IPS-20b (cell line): ENCODE results near the gene PRR3.
"Not testable (repeated sequence)": the region's sequence is repeated elsewhere in the genome, so short reads cannot be mapped to it uniquely, and the experiment has no call there.

Experiments
- H3K27ac ChIP-seq: one replicate; pipeline ENCODE4 v1.5.1; 2013; ENCODE audit warnings: low read length
- H3K27me3 ChIP-seq: 2 replicates; pipeline ENCODE4 v1.6.1; 2013; ENCODE audit warnings: mild to moderate bottlenecking, low read length, inconsistent platforms; ENCODE audit not compliant: insufficient read depth
- H3K36me3 ChIP-seq: 2 replicates; pipeline ENCODE4 v1.6.1; 2013; ENCODE audit warnings: low read depth, mild to moderate bottlenecking, inconsistent platforms, low read length, moderate library complexity; ENCODE audit not compliant: insufficient read depth
- H3K4me1 ChIP-seq: 2 replicates; pipeline ENCODE4 v1.6.1; 2013; ENCODE audit warnings: mild to moderate bottlenecking, control low read depth, inconsistent platforms, low read length, moderate library complexity; ENCODE audit not compliant: insufficient read depth
- H3K4me3 ChIP-seq: 2 replicates; pipeline ENCODE4 v1.5.1; 2013; ENCODE audit warnings: mild to moderate bottlenecking, low read length, inconsistent platforms
- H3K9ac ChIP-seq: 2 replicates; pipeline ENCODE4 v1.6.1; 2013; ENCODE audit warnings: low read depth, mild to moderate bottlenecking, inconsistent platforms, low read length, moderate library complexity
- H3K9me3 ChIP-seq: 2 replicates; pipeline ENCODE4 v1.6.1; 2013; ENCODE audit warnings: mild to moderate bottlenecking, low read depth, low read length, inconsistent platforms; ENCODE audit not compliant: insufficient read depth

PRR3 gene

DNA sequence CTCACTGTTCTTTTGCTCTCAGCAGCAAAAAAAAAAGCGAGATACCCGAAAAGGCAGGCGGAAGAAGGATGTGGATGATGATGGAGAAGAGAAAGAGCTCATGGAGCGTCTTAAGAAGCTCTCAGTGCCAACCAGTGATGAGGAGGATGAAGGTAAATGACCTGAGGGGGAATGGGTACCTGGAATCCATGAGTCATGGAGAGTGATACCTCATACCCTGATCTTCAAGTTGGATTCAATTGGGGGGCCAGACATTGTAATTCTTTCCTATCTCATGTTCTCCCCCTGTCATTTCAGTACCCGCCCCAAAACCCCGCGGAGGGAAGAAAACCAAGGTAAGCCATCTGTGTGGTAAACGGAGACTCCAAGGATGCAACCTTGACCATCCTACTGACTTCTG is 21.0 kb downstream of the PRR3 start:
- Histone ChIP-seq H3K36me3 (peaks cover 93% of the 10 kb centered on the region), H3K9ac (no peak overlapping the region), H3K9me3 (no peaks in the 10 kb centered on the region), H3K27ac (no peak overlapping the region), H3K4me3 (no peak overlapping the region), H3K27me3 (no peaks in the 10 kb centered on the region), H3K4me1 (no peaks in the 10 kb centered on the region)

DNA sequence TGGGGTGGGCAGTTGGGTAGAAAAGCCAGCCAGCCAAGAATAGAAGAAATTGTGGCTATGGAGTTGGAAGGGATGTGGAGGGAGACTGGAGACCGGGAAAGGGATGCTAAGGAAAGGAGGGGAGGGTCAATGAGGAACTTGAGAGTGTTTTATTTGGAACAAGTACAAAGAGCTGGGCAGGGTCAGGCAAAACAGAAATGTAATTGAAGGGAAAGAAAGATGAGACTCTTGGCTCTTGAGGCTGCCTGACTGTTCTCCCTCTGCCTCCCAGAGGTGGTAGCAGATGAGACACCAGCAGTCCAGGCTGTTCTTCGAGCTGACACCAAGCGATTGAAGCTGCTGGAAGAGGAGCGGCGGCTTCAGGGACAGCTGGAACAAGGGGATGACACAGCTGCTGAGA is 26.8 kb downstream of the PRR3 start:
- Histone ChIP-seq H3K27me3 (no peaks in the 10 kb centered on the region), H3K36me3 (peaks cover 100% of the 10 kb centered on the region), H3K9ac (no peak overlapping the region), H3K4me1 (no peaks in the 10 kb centered on the region), H3K27ac (no peak overlapping the region), H3K4me3 (no peak overlapping the region), H3K9me3 (no peaks in the 10 kb centered on the region)

DNA sequence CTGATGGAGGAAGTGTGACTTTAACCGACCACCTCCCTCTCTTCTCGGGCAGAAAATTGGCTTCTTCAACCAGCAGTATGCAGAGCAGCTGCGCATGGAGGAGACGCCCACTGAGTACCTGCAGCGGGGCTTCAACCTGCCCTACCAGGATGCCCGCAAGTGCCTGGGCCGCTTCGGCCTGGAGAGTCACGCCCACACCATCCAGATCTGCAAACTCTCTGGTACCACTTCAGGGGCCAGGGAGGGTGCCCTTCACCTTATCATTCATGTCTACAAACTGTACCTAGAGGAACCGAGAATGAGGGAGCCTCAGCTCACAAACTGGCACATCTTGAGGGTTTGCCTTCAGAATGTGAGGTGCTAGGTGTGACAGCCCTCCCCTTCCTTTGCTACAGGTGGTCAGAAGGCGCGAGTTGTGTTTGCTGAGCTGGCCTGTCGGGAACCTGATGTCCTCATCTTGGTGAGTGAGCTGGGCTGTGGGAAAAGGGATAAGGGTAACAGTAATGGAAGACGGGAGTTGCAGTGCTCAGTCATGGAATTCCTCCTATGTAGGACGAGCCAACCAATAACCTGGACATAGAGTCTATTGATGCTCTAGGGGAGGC is 32.8 kb downstream of the PRR3 start:
- H3K9ac ChIP-seq: no peak overlapping the region
- H3K9me3 ChIP-seq: no peaks in the 10 kb centered on the region
- no peak overlapping the region for H3K27ac ChIP-seq
- no peaks in the 10 kb centered on the region for H3K27me3 ChIP-seq
- no peaks in the 10 kb centered on the region for H3K4me1 ChIP-seq
- H3K36me3 ChIP-seq: peaks cover 98% of the 10 kb centered on the region
- H3K4me3 ChIP-seq: no peak overlapping the region

DNA sequence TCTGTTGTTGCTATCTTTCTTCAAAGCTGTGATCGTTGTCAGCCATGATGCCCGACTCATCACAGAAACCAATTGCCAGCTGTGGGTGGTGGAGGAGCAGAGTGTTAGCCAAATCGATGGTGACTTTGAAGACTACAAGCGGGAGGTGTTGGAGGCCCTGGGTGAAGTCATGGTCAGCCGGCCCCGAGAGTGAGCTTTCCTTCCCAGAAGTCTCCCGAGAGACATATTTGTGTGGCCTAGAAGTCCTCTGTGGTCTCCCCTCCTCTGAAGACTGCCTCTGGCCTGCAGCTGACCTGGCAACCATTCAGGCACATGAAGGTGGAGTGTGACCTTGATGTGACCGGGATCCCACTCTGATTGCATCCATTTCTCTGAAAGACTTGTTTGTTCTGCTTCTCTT is 33.4 kb downstream of the PRR3 start:
- H3K9ac ChIP-seq: no peak overlapping the region
- no peaks in the 10 kb centered on the region for H3K9me3 ChIP-seq
- H3K36me3 ChIP-seq: peaks cover 94% of the 10 kb centered on the region
- no peaks in the 10 kb centered on the region for H3K4me1 ChIP-seq
- H3K27ac ChIP-seq: no peak overlapping the region
- no peaks in the 10 kb centered on the region for H3K27me3 ChIP-seq
- no peak overlapping the region for H3K4me3 ChIP-seq

DNA sequence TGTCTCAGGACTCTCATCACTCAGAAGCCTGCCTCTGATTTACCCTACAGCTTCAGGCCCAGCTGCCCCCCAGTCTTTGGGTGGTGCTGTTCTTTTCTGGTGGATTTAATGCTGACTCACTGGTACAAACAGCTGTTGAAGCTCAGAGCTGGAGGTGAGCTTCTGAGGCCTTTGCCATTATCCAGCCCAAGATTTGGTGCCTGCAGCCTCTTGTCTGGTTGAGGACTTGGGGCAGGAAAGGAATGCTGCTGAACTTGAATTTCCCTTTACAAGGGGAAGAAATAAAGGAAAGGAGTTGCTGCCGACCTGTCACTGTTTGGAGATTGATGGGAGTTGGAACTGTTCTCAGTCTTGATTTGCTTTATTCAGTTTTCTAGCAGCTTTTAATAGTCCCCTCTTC is 33.9 kb downstream of the PRR3 start:
- H3K27me3 ChIP-seq: no peaks in the 10 kb centered on the region
- H3K27ac ChIP-seq: no peak overlapping the region
- H3K9ac ChIP-seq: no peak overlapping the region
- H3K9me3 ChIP-seq: no peaks in the 10 kb centered on the region
- H3K4me3 ChIP-seq: no peak overlapping the region
- no peaks in the 10 kb centered on the region for H3K4me1 ChIP-seq
- peaks cover 89% of the 10 kb centered on the region for H3K36me3 ChIP-seq

DNA sequence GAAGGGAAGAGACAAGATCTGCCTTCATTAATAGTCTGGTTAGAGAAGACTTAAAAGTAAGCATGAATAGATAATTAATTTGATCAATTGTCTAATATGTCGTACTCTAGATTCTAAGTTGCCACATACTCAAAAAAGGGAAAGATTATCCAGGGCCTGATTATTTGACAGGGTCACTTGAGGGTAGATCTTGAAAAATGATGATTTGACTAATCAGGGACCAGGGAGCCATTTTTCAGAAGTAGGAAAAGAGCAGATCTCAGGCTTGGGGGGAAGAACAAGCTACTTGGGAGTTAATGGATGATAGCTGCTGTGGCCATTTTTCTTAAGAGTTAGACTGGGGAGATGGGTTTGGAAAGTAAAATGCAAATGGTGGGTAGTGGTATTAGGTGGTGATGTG is 35.2 kb downstream of the PRR3 start:
- no peak overlapping the region for H3K27ac ChIP-seq
- no peaks in the 10 kb centered on the region for H3K27me3 ChIP-seq
- no peaks in the 10 kb centered on the region for H3K9me3 ChIP-seq
- H3K4me1 ChIP-seq: no peaks in the 10 kb centered on the region
- H3K36me3 ChIP-seq: peaks cover 76% of the 10 kb centered on the region
- no peak overlapping the region for H3K4me3 ChIP-seq
- H3K9ac ChIP-seq: no peak overlapping the region

DNA sequence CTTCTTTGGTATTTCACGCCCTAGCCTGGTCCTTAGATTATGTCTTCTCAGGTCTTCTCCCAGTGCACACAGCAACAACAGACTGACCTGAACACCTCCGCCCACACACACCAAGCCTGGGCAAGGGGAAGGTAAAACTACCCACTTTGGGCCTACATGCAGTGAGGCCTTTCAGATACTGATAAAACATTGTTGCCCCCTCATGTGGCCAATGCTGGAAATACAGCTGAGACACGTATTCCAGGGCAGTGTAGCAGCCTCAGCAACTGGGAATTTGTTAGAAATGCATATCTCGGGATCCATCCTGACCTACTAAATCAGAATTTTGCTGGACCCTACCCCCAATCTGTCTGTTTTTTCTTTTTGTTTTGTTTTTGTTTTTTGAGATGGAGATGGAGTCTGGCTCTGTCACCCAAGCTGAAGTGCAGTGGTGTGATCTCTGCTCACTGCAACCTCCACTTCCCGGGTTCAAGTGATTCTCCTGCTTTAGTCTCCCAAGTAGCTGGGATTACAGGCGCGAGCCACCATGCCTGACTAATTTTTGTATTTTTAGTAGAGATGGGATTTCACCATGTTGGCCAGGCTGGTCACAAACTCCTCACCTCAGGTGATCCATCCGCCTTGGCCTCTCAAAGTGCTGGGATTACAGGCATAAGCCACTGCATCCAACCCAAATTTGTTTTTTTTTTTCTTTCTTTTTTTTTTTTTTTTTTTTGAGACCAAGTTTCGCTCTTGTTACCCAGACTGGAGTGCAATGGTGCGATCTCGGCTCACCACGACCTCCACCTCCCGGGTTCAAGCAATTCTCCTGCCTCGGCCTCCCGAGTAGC is 40.4 kb downstream of the PRR3 start:
- not testable (repeated sequence) for H3K27ac ChIP-seq, H3K9me3 ChIP-seq, H3K9ac ChIP-seq, H3K4me1 ChIP-seq, H3K4me3 ChIP-seq, H3K27me3 ChIP-seq
- H3K36me3 ChIP-seq: peaks cover 59% of the 10 kb centered on the region

DNA sequence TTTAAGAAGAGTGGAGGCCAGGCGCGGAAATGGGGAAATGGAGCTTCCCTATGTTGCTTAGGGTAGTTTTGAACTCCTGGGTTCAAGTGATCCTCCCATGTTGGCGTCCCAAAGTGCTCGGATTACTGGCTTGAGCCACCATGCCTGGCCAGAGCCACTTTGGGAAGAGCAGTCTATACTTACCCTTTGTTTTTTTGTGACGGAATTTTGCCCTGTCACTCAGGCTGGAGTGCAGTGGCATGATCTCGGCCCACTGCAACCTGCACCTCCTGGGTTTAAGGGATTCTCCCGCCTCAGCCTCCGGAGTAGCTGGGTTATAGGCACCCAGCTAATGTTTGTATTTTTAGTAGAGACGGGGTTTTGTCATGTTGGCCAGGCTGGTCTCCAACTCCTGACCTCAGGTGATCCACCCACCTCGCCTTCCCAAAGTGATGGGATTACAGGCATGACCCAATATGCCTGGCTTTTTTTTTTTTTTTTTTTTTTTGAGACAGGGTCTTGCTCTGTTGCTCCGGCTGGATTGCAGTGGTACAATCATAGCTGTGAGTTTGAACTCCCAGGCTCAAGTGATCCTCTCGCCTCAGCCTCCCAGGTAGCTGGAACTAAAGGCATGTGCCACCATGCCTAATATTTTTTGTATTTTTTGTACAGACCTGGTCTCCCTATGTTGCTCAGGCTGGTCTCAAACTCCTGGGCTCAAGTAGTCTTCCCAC is 42.0 kb downstream of the PRR3 start:
- Histone ChIP-seq H3K9ac (no peak overlapping the region), H3K4me1 (no peaks in the 10 kb centered on the region), H3K4me3 (no peak overlapping the region), H3K27ac (no peak overlapping the region), H3K9me3 (no peaks in the 10 kb centered on the region), H3K36me3 (peaks cover 61% of the 10 kb centered on the region), H3K27me3 (no peaks in the 10 kb centered on the region)

DNA sequence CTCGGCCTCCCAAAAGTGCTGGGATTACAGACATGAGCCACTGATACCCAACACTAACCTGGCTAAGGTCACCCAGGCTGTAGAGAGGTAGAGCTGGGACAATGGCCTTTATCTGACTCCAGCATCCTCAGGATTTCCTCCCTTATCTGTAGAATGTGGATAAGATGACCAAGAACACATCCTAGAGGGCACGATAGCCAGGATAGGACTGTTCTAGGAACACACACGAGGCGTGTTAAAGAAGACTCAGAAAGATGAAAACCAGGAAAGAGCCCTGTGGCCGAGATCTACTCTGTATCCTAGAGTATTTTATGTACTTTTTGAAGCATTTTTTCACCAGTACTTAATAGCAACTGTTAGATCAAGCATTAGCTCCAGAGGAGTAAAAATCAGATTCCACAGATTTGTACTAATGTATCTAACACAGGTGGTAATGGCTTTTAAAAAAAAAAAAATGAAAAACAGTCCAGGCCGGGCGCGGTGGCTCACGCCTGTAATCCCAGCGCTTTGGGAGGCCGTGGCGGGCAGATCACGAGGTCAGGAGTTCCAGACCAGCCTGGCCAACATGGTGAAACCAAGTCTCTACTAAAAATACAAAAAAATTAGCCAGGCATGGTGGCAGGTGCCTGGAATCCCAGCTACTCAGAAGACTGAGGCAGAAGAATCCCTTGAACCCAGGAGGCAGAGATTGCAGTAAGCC is 42.7 kb downstream of the PRR3 start:
- Histone ChIP-seq H3K27ac (no peak overlapping the region), H3K4me3 (no peak overlapping the region), H3K4me1 (no peaks in the 10 kb centered on the region), H3K36me3 (peaks cover 61% of the 10 kb centered on the region), H3K9me3 (no peaks in the 10 kb centered on the region), H3K27me3 (no peaks in the 10 kb centered on the region), H3K9ac (no peak overlapping the region)

DNA sequence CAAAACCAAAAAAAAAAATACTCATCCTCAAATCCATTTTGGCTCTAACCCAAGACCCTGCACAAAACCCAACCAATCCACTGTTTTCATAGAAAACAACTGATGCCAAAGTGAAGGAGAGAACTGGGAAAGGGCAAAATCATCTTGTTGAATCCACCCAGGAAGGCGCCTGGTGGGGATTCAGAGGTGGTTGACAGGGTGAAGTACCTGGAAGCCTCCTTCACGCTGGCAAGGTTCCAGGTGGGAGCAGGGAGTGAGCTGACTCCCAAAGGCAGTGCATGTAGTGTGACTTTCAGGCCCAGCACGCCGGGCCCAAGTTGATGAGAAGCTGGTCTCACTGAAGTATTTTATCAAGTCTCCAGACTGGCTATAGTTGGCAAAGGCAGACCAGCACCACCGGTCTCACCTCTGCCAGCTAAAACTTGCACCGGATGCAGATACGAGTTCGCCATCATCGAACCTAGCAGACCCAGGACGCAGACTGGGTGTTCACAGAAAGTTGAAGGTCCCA is 43.4 kb downstream of the PRR3 start:
- Histone ChIP-seq H3K36me3 (peaks cover 65% of the 10 kb centered on the region), H3K4me1 (no peaks in the 10 kb centered on the region), H3K27me3 (no peaks in the 10 kb centered on the region), H3K9ac (no peak overlapping the region), H3K9me3 (no peaks in the 10 kb centered on the region), H3K27ac (no peak overlapping the region), H3K4me3 (no peak overlapping the region)

DNA sequence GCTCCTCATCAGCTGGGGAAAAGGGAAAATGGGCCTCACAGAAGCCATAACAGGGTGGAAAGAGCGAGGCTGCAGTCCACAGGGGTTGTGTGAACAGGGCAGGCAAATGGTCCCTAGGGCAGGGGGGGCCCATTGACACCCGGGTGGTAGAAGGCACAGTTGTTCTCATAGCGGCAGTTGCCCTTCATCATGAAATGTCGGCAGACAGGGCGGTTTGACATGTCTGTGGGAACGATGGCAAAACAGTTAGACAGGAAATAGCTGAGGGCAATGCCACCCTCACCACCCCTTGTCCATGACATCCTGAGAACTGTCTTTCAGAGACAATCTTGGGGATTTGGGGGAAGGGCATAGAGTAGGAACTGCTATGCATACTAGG is 44.3 kb downstream of the PRR3 start:
- Histone ChIP-seq H3K27me3 (no peaks in the 10 kb centered on the region), H3K27ac (no peak overlapping the region), H3K4me1 (no peaks in the 10 kb centered on the region), H3K9me3 (no peaks in the 10 kb centered on the region), H3K36me3 (peaks cover 74% of the 10 kb centered on the region), H3K9ac (no peak overlapping the region), H3K4me3 (no peak overlapping the region)
